Stimulated activated CD8-positive, alpha-beta memory T cell treated with anti-CD3 and anti-CD28 coated beads, Interleukin-4, amount 100 ng/mL, for 1 hour (primary cell): ENCODE results near the gene TSPEAR.

Experiments used
- DNase-seq, 2 donors: peaks; one replicate each; pipeline ENCODE4 v3.0.0-alpha.2; 2020; ENCODE audit warnings: low read depth in 2 of 2, low spot score in 1 of 2

TSPEAR gene

DNA sequence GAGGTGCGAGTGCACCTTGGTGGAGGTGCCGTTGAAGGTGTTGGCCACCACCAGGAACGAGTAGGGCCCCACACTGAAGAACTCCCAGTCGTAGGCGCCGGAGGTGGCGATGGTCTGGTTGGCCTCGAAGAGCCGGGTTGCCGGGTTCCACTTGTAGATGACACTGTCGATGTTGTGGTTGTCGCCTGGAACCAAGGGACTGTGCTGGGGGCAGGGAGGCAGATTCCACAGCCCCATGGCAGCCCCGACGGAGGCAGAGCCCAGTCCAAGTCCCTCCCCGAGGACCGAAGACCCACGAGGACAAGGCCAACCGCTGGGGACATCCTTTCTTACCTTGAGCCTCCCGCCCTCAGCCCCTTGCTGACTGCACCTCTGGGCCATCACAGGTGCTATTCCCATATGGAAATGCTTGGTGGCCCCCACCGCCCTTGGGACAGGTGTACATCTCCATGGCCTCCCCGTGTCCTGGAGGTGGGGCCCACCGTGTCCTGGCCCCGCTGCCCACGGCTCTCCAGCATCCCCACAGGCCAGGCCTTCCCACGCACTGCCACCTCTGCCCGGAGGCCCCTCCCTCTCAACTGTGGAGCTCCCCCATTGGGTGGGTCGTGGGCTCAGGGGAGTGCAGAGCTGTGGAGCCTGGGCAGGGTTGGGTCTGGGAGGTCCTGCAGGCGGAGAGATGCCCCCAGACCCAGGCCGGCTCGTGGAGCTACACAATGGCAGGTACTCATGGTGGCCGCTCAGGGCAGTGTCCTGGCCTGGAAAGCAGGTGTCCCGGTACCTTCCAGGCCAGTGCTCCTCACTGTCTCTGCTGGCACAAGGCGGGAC lies 189.2 kb downstream of the TSPEAR start:
- DNase-seq, result no peak

DNA sequence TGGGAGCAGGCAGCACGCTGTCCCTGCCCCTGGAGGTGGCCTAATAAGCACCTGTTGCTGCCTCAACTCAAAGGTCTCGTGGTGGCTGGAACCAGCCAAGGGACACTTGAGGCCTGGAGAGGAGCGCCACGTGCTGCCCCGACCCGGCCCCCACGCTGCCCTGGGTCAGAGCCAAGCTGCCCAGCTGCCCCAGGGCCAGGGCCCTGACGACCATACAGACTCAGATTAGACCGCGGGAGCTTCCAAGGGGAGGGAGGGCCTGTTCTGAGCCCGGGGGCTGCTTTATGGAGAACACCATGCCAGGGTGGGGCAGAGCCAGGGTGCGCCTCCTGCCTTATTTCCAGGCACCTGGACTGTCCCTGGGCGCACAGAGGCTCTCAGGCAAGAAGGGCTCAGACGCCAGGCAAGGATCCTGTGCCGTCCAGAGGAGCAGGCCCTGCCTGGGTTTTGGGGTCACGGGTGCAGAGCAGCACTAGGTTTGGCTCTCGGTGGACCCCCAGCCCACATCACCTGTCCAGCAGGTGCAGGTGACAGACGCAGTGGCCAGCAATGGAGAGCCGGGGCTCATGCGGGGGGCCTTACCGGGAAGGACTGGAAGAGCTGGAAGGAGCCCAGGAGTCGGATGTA lies 190.0 kb downstream of the TSPEAR start:
- DNase-seq, result no peak

- DNase-seq, result no peak
Observed at GRCh38 chr21:44520326-44521300, 190.8 kb downstream of the TSPEAR start.

GRCh38 chr21:44519346-44520325 lies 191.7 kb downstream of the TSPEAR start:
- no peak for DNase-seq

DNA sequence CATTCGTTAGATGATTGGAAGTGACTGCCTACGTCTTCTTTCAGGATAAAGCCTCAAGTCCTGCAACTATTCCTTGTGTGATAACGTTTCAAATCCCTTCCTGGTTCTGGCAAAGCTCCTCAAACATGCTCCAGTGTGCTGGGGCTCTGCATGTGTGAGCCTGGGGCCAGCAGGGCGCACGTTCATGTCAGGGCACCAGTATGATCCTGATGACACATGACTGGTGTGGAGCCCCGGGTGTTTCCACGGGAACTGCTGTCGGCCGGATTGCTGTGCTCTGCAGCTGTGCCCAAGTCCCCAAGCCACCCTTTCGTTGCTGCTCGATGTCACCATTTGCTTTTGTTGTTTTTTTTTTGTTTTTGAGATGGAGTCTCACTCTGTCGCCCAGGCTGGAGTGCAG lies 192.7 kb downstream of the TSPEAR start:
- DNase-seq, result no peak

DNA sequence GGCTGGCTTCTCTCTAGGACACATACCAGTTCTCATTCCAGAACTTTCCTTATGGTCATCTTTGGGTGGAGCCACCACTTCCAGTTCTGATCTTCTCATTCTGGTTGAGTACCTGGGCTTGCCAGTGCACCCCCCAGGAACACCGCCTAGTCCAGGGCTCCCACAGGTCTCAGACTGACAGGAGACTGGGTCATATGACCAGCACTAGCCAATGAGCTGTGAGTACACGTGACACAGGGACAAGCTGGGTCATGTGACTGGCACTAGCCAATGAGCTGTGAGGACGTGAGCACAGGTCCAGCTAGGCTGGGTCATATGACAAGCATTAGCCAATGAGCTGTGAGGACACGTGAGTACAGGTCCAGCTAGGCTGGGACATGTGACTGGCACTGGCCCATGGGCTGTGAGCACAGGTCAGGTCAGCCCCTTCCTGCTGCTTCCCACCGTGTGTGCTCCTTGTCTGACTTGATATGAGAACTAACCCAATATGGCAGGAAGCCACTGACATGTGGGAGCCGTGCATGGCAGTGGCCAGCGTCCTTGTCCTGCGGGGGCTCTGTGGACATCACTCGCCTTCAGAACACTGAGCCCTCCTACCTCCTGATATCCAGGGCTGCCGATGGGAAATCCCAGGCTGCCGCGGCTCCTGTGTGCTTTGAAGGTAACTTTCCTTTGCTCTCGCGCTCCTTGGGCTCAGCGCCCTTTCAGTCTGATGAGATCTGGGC lies 194.0 kb downstream of the TSPEAR start:
- no peak for DNase-seq

- DNase-seq, result no peak
Observed at GRCh38 chr21:44516828-44517174, 194.6 kb downstream of the TSPEAR start.

DNA sequence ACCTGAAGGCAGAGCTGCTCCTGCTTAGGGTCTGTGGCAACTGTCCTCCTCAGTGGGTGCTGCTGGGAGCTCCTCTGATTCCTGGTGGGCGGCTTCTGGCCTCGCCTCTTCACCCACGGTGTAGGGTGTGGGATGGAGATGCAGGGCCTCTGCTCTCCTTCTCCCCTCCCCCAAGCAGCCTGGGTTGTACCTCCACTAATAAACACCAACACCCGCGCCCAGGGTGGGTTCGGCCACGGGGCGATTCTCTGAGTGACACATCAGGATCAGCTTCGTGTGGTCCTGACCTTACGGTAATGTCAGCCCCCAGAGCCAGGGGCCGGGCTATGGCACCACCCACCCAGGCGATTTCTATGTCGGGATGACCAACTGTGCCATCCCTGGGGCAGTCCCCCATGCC lies 195.0 kb downstream of the TSPEAR start:
- no peak for DNase-seq

DNA sequence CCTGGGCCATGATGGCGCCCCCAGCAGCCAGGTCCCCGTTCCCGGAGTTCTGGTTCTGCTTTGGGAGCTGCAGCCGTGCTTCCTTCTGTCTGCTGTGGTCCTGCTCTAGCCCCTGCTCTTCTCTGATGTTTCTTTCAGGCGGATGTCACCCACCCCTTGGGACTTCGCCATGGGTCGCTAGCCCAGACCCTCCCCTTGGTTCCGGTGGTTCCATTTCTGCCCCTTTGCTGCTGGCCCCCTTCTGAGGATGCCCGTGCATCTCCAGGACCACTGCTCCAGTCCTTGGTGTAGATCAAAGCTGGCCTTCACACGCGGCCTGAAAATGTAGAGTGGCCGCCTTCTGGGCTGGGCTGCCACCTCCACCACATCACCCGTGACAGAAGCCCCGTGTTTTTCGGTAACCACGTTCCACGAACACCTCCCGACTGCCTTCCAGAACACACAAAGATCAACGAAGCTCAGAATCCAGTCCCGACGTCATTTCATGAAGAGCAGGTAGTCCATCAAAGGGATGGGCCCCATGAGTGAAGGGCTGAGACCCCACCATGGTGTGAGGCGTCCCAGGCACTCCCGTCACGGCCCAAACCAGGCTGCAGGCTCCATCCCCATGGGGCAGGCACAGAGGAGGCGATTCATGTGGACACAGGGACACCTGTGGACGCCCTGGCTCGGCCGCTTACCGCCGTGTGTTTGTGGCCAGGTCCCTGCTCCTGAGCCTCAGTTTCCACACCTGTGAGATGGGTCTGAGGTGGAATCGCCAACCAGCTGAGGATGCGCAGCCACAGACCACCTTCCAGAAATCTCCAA lies 195.8 kb downstream of the TSPEAR start:
- DNase-seq, result no peak

DNA sequence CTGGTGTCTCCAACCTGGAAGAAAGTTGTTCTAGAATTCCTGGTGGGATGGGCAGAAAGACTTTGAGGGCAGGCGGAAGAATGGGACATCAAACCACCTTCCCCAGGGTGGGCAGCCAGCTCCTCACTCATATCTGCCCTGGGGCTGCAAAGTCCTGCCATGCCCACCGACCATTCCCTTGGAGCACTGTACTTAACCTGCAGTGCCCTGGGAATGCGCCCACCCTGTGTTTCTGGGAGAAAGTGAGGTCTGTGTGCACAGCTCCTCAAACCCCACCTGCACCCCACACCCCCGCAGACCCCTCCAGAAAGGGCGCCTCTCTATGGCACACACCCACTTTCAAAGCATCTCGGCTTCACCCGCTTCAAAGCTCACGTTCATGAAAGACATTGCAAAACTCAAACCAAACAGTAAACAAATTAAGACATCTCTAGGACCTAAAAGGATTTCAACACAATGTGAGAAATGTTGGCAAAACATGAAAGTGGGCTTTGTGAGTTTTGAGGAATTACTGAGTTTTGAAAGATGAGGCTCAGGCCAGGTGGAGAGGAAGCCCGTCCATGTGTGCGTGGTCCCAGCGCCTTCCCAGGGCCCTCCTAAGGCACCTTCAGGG lies 196.5 kb downstream of the TSPEAR start:
- DNase-seq, result no peak

DNA sequence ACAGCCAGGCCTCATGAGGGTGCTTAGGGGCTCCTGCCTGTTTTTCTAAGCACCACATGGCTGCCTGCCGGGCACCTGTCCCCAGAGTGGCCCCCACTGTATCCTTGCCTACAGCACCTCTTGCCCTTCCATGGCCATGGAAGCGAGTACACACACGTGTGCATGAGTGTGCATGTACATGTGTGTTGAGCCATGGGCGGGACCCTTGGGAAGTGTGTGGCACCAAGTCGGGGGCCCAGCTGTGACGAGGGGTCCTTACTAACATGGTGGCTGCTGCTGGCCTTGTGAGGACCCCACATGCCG lies 197.2 kb downstream of the TSPEAR start:
- no peak for DNase-seq

DNA sequence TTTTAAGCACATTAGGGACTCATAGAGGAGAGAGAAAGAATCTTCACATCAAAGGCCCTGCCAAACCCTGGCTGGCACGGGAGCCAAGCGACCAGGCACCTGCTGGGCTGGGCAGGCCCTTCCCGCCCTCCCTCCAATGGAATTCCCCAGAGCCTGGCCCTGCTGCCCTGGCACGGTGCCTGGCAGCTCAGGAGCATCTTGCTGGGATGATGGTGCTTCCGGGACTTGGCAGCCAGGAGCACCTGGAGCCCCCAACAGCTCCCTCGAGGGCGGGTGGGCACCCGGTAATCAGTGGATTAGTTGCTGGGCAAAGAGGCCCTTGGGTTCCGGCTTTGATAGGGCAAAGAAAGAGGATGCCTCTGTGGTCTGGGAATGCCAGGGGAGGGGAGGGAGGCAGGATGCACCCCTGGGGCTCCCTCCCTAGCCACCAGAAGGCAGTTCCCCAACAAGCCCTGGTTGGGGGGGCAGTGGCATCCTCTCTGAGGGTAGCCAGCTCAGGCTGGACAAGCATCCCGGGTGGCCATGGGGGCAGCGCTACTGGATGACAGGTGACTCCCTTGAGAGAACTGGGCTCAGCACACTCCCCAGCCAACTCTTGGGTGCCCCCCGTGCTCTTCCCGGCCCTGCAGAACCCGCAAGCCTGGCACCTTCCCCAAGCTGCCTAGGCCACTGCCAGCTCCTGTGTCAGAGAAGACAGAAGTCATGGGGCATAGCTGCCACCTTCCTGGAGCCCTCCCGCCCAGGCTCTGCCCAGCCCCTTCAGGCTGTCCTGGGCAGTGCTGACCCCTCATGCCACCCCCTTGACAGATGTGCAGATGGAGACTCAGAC lies 197.8 kb downstream of the TSPEAR start:
- no peak for DNase-seq

GRCh38 chr21:44512496-44513388 lies 198.6 kb downstream of the TSPEAR start:
- no peak for DNase-seq

GRCh38 chr21:44511938-44512275 lies 199.5 kb downstream of the TSPEAR start:
- no peak for DNase-seq

DNA sequence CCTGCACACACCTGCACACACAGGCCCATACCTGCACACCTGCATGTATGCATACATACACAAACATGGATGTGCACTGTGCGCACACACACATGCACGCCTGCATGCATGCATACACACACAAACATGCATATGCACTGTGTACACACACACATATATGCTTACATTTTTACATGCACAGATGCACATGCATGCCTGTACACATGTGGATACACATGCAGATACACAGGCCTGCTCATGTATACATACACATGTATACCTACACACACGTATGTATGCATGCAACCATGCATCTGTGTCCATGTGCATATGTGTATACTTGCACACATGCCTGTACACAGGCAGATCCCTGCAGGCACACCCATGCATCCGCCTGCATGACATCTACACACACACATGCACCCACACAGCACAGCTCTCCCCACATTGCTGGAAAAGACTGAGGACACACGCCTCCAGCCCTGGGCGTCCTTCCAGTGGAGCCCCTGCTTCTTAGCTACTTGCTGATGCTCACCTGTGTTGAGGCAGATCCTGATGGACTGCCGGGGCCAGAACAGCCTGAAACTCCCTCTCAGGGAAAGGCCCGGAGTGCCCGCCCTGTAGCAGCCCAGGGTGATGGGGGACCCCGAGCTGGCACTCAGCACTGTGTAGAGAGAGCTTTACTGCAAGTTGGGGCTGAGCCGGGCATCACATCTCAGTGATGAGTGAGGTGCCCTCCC lies 200.0 kb downstream of the TSPEAR start:
- no peak for DNase-seq

DNA sequence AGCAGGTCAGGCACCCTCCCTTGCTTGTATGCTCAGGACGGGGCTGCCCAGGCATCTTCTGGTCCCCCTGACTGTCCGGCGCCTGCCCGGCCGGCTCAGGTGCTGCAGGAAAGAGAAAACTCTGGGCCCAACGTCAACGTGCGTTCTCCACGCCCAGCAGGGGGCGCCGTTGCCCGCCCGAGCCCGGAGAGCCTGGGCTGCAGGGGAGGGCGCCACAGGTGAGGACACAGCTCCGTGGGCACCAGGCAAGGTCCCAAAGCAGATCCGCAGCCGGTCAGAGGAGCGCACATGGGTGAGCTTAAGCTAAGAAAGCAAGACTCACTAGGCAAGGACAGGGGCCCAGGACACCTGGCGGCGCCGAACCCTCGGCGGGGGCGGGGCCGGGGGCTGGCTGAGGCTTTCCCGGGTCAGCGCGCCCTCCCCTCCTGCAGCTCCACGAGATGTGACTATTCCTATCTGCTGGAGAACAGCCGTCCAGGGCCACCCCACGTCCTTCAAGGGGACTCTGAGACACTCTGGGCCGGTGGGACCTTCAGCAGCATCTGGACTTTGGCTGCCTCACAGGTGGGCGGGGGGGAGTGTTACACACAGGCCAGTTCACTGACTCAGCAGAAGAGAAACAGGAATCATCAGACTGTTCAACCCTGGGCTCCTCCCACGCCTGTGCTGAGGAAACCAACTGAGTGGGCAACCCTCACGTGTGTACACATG lies 200.7 kb downstream of the TSPEAR start:
- peak; percentile 66 to 68 for DNase-seq
